IMR-90 (cell line): ENCODE measurements around the gene S100A13. TPM values are rescaled to one million over a fixed set of nuclear protein-coding genes. Genes with fewer than 3 reads are reported as not detected.

Experiments
- ATAC-seq: fragments of 200-7000 bp; cut with Tn5 transposase; 2 replicates; pipeline ENCODE4 v1.9.1; 2020; ENCODE audit warnings: low read depth, mild to moderate bottlenecking, moderate library complexity
- BruUV-seq: library from RNA; stranded (reverse); fragments of 400-500 nt; replicated peaks from 2 replicates; lab custom pipeline; 2021; lab: Mats Ljungman, UMichigan
- CTCF ChIA-PET: fragments of 300-600 bp; formaldehyde crosslinking; extraction: SDS; loops from one replicate; lab custom pipeline; 2021; ENCODE audit warnings: antibody characterized with exemption; lab: Yijun Ruan, JAX
- POLR2A ChIA-PET: fragments of 300-600 bp; sonication (Branson Sonifier 250); formaldehyde crosslinking; loops from one replicate; lab custom pipeline; 2022; ENCODE audit warnings: antibody characterized with exemption; ENCODE audit not compliant: unreplicated experiment; lab: Charles Lee
- DNase-seq: peaks from one replicate; pipeline ENCODE4 v3.0.0; 2013
- H2AFZ ChIP-seq: replicated peaks from 2 replicates; pipeline ENCODE3; 2013; ENCODE audit warnings: low read length, mild to moderate bottlenecking; ENCODE audit not compliant: poor library complexity
- H2AK5ac ChIP-seq: 2 replicates; pipeline ENCODE4 v1.6.1; 2013; ENCODE audit warnings: low read depth, low read length, inconsistent platforms
- H2AK9ac ChIP-seq: replicated peaks from 2 replicates; pipeline ENCODE3; 2013; ENCODE audit warnings: mild to moderate bottlenecking, low read depth, low read length, moderate library complexity; ENCODE audit not compliant: poor library complexity
- H2BK120ac ChIP-seq: 2 replicates; pipeline ENCODE4 v1.6.1; 2013; ENCODE audit warnings: low read depth, low read length, inconsistent platforms
- H2BK15ac ChIP-seq: 3 replicates; pipeline ENCODE4 v1.6.1; 2013; ENCODE audit warnings: low read depth, low read length, inconsistent platforms
- H2BK20ac ChIP-seq: 2 replicates; pipeline ENCODE4 v1.6.1; 2013; ENCODE audit warnings: low read depth, mild to moderate bottlenecking, inconsistent platforms, low read length, moderate library complexity
- H2BK5ac ChIP-seq: 2 replicates; pipeline ENCODE4 v1.6.1; 2013; ENCODE audit warnings: mild to moderate bottlenecking, low read depth, low read length, inconsistent platforms; ENCODE audit not compliant: poor library complexity, severe bottlenecking
- H3K14ac ChIP-seq: replicated peaks from 2 replicates; pipeline ENCODE4 v1.6.1; 2013; ENCODE audit warnings: low read depth, low read length, inconsistent platforms
- H3K18ac ChIP-seq: 2 replicates; pipeline ENCODE4 v1.6.1; 2013; ENCODE audit warnings: low read depth, low read length, control low read depth
- H3K23ac ChIP-seq: 2 replicates; pipeline ENCODE4 v1.6.1; 2013; ENCODE audit warnings: low read depth, low read length, inconsistent platforms
- H3K27ac ChIP-seq: 2 replicates; pipeline ENCODE4 v1.5.1; 2013; ENCODE audit warnings: mild to moderate bottlenecking, control low read depth, low read length; ENCODE audit not compliant: insufficient read depth
- H3K27me3 ChIP-seq: 2 replicates; pipeline ENCODE4 v1.6.1; 2013; ENCODE audit warnings: low read length; ENCODE audit not compliant: control insufficient read depth, insufficient read depth
- H3K36me3 ChIP-seq: 2 replicates; pipeline ENCODE4 v1.6.1; 2013; ENCODE audit warnings: low read length, mixed read lengths; ENCODE audit not compliant: control insufficient read depth, insufficient read depth
- H3K4ac ChIP-seq: 2 replicates; pipeline ENCODE4 v1.6.1; 2013; ENCODE audit warnings: low read depth, low read length, inconsistent platforms
- H3K4me1 ChIP-seq: 2 replicates; pipeline ENCODE4 v1.6.1; 2013; ENCODE audit warnings: low read length, mixed read lengths; ENCODE audit not compliant: control insufficient read depth, insufficient read depth
- H3K4me2 ChIP-seq: 2 replicates; pipeline ENCODE4 v1.6.1; 2013; ENCODE audit warnings: low read depth, mild to moderate bottlenecking, control low read depth, low read length, moderate library complexity
- H3K4me3 ChIP-seq: 2 replicates; pipeline ENCODE4 v1.5.1; 2013; ENCODE audit warnings: low read depth, mild to moderate bottlenecking, control low read depth, low read length, moderate library complexity; ENCODE audit not compliant: insufficient read depth
- H3K56ac ChIP-seq: 2 replicates; pipeline ENCODE4 v1.6.1; 2013; ENCODE audit warnings: low read length, inconsistent platforms; ENCODE audit not compliant: insufficient read depth; ENCODE audit errors: extremely low read depth
- H3K79me1 ChIP-seq, 2 experiments: 2 replicates each; pipeline ENCODE4 v1.6.1; 2013; ENCODE audit warnings: low read length in 2 of 2, inconsistent platforms in 1 of 2, low read depth in 1 of 2
- H3K9ac ChIP-seq: 2 replicates; pipeline ENCODE4 v1.6.1; 2013; ENCODE audit warnings: low read depth, low read length, control low read depth
- H3K9me1 ChIP-seq: 2 replicates; pipeline ENCODE4 v1.6.1; 2013; ENCODE audit warnings: low read length, inconsistent platforms; ENCODE audit not compliant: insufficient read depth
- H3K9me3 ChIP-seq: 2 replicates; pipeline ENCODE4 v1.6.1; 2013; ENCODE audit warnings: low read length; ENCODE audit not compliant: control insufficient read depth, insufficient read depth
- H4K20me1 ChIP-seq: 2 replicates; pipeline ENCODE4 v1.6.1; 2013; ENCODE audit warnings: low read length, inconsistent platforms; ENCODE audit not compliant: insufficient read depth
- H4K5ac ChIP-seq: 2 replicates; pipeline ENCODE4 v1.6.1; 2013; ENCODE audit warnings: mild to moderate bottlenecking, low read depth, low read length, control low read depth
- H4K8ac ChIP-seq, 2 experiments: 2 replicates each; pipeline ENCODE4 v1.6.1; 2013; ENCODE audit warnings: low read depth in 2 of 2, low read length in 2 of 2, control low read depth in 1 of 2, inconsistent platforms in 1 of 2
- H4K91ac ChIP-seq: 2 replicates; pipeline ENCODE4 v1.6.1; 2013; ENCODE audit warnings: low read depth, low read length, inconsistent platforms; ENCODE audit not compliant: insufficient read depth
- BHLHE40 ChIP-seq: fragments of 150-350 bp; IDR thresholded peaks from 2 replicates; pipeline ENCODE4 v1.6.1; 2016; ENCODE audit warnings: mild to moderate bottlenecking, low read depth, low read length
- CEBPB ChIP-seq: IDR thresholded peaks from 2 replicates; pipeline ENCODE4 v1.6.1; 2012; ENCODE audit warnings: low read depth, low read length, improper control_type of control experiment
- CHD1 ChIP-seq: IDR thresholded peaks from 2 replicates; pipeline ENCODE4 v1.6.1; 2012; ENCODE audit warnings: low read depth, low read length, improper control_type of control experiment
- FOS ChIP-seq: fragments of 150-350 bp; IDR thresholded peaks from 2 replicates; pipeline ENCODE4 v1.6.1; 2016; ENCODE audit warnings: low read depth, low read length
- MAFK ChIP-seq: IDR thresholded peaks from 2 replicates; pipeline ENCODE4 v1.6.1; 2012; ENCODE audit warnings: low read depth, low read length, improper control_type of control experiment
- MAZ ChIP-seq: IDR thresholded peaks from 2 replicates; pipeline ENCODE4 v1.6.1; 2012; ENCODE audit warnings: low read depth, mild to moderate bottlenecking, low read length, improper control_type of control experiment, moderate library complexity, borderline replicate concordance
- MXI1 ChIP-seq: IDR thresholded peaks from 2 replicates; pipeline ENCODE4 v1.6.1; 2012; ENCODE audit warnings: low read depth, mild to moderate bottlenecking, low read length, moderate library complexity, borderline replicate concordance
- NFE2L2 ChIP-seq: fragments of 150-350 bp; IDR thresholded peaks from 2 replicates; pipeline ENCODE4 v1.6.1; 2016; ENCODE audit warnings: low read depth, mild to moderate bottlenecking, low read length
- POLR2A ChIP-seq: IDR thresholded peaks from 2 replicates; pipeline ENCODE4 v1.6.1; 2012; ENCODE audit warnings: mild to moderate bottlenecking, low read depth, low read length
- RAD21 ChIP-seq: IDR thresholded peaks from 2 replicates; pipeline ENCODE4 v1.6.1; 2012; ENCODE audit warnings: low read length, improper control_type of control experiment
- RCOR1 ChIP-seq: IDR thresholded peaks from 2 replicates; pipeline ENCODE4 v1.6.1; 2012; ENCODE audit warnings: mild to moderate bottlenecking, low read length, improper control_type of control experiment; ENCODE audit not compliant: insufficient replicate concordance
- RFX5 ChIP-seq: IDR thresholded peaks from 2 replicates; pipeline ENCODE4 v1.8.0; 2012; ENCODE audit warnings: low read depth, mild to moderate bottlenecking, low read length, moderate library complexity
- SMC3 ChIP-seq: fragments of 150-350 bp; IDR thresholded peaks from 2 replicates; pipeline ENCODE4 v1.6.1; 2016; ENCODE audit warnings: low read depth, mild to moderate bottlenecking, antibody characterized with exemption, low read length, moderate library complexity
- WGBS, 2 experiments: methylation state at CpG; one replicate each; pipeline versions ENCODE4 v1.1.5 to v1.1.7; 2013; ENCODE audit warnings: missing lambda C conversion rate in 2 of 2; ENCODE audit not compliant: insufficient read length in 1 of 2; ENCODE audit errors: extremely low coverage in 2 of 2; 5-methylcytosine and 5-hydroxymethylcytosine counted together
- dilution Hi-C: fragments of 300-500 bp; cut with HindIII; formaldehyde crosslinking; loops from one replicate; pipeline ENCODE4 v1.14.3; 2018; ENCODE audit warnings: low sequenced_read_pairs; ENCODE audit not compliant: unreplicated experiment
- in situ Hi-C: fragments of 300-500 bp; cut with MboI; formaldehyde crosslinking; loops from 3 replicates; pipeline ENCODE4 v1.14.3; 2019; ENCODE audit warnings: low sequenced_read_pairs, inconsistent platforms, mixed read lengths
- intact Hi-C: fragments of 100-400 bp; cut with micrococcal nuclease; formaldehyde crosslinking; loops from 2 replicates; pipeline ENCODE4 v1.10.0; 2022
- polyA plus RNA-seq, 3 experiments: library from polyadenylated mRNA; depleted of rRNA; stranded (reverse); fragments of >200 nt; gene quantifications; 2 replicates each; pipeline ENCODE4 v1.2.3, GENCODE V29; 2012; ENCODE audit warnings: low replicate concordance in 1 of 3
- total RNA-seq: library from RNA; depleted of rRNA; stranded (reverse); fragments of >200 nt; gene quantifications from 2 replicates; pipeline ENCODE4 v1.2.3, GENCODE V29; 2012
- TF ChIP-seq, protein P1 (sequence below): fragments of 150-350 bp; IDR thresholded peaks from 2 replicates; pipeline ENCODE4 v1.6.1; 2017; ENCODE audit warnings: mild to moderate bottlenecking, antibody characterized with exemption, low read length, low read depth
- TF ChIP-seq, protein P2 (sequence below): fragments of 150-350 bp; IDR thresholded peaks from 2 replicates; pipeline ENCODE4 v1.6.1; 2016; ENCODE audit warnings: low read depth, mild to moderate bottlenecking, low read length, moderate library complexity, borderline replicate concordance
- TF ChIP-seq, protein P3 (sequence below): conservative IDR thresholded peaks from 2 replicates; pipeline ENCODE4 v1.5.1; 2012; ENCODE audit warnings: mild to moderate bottlenecking, low read depth, low read length, improper control_type of control experiment

The S100A13 gene
- total and polyA plus RNA-seq, 2 of the 4 experiments (the other 2 are of a cell fraction): 122 to 468 TPM

DNA sequence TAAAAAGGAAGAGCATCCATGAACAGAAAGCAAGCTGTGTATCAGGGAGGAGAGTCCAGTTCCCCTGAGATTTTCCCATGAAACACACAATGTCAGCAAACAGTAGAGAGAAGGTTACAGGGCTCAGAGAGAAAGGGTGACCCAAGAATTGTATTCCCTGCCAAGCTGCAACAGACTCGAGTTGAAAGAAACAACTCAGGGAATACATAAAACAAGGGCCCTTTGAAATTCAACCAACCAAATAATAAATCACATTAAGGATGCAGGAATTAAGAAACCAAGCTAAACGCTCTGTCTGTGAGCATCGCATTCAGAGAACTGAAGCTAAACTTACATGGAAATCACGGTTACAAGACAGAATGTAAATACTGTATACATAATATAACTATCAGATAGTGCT, 34.6 kb downstream of the S100A13 start:
- H2BK120ac ChIP-seq: no peak overlapping the region
- no peak overlapping the region for H4K5ac ChIP-seq
- no peak overlapping the region for H3K27ac ChIP-seq
- 0 out of 2 replicates have a peak overlapping the region, but pooled peaks have one; percentile 55 for H3K14ac ChIP-seq
- ChIA-PET POLR2A (no interaction called here), CTCF (interaction anchor here (0.8 to 1.1 kb wide), 2 partner anchors 20 to 35 kb away, joined by 3 read pairs; partner anchors contain the start of gene S100A13)
- no peak overlapping the region; the same call in 1 of the 2 replicates for H3K4me2 ChIP-seq
- no peak overlapping the region for H2BK5ac ChIP-seq
- BruUV-seq: no TSS peak
- no peak for DNase-seq
- H3K79me1 ChIP-seq: peaks cover 0 to 5% of the 10 kb centered on the region in 2 experiments; a peak in 2 of 4 replicates
- no peak overlapping the region for H2AK9ac ChIP-seq
- dilution Hi-C loops (no loop called here), intact Hi-C loops (no loop called here), in situ Hi-C loops (no loop called here)
- 0 out of 2 replicates have a peak, but pooled peaks cover 3% of the 10 kb centered on the region for H3K4me1 ChIP-seq
- no peak overlapping the region for H3K56ac ChIP-seq
- H4K20me1 ChIP-seq: no peaks in the 10 kb centered on the region
- no peaks in the 10 kb centered on the region for H3K9me3 ChIP-seq
- H2AFZ ChIP-seq: no peak overlapping the region
- H3K9me1 ChIP-seq: no peaks in the 10 kb centered on the region; the same call in 1 of the 2 replicates
- H3K23ac ChIP-seq: no peak overlapping the region
- H4K8ac ChIP-seq: no peak overlapping the region
- H2BK20ac ChIP-seq: no peak overlapping the region
- no peak overlapping the region; the same call in 1 of the 2 replicates for H3K9ac ChIP-seq
- H3K18ac ChIP-seq: no peak overlapping the region
- 0 out of 2 replicates have a peak, but pooled peaks have one; percentile 47 for ATAC-seq
- no peak overlapping the region for H4K91ac ChIP-seq
- 0% methylated on average over 1 of the region's 4 CpGs; no CpG with 5 or more reads in 1 of the 2 experiments for WGBS, 2 experiments
- H3K27me3 ChIP-seq: no peaks in the 10 kb centered on the region
- no peak overlapping the region for H2BK15ac ChIP-seq
- no peaks in the 10 kb centered on the region for H3K36me3 ChIP-seq
- no peak overlapping the region for H3K4me3 ChIP-seq
- no peak overlapping the region for H2AK5ac ChIP-seq
- H3K4ac ChIP-seq: no peak overlapping the region
- TF ChIP-seq NFE2L2: no peak
- no peak for TF ChIP-seq CEBPB
- no peak for TF ChIP-seq CHD1
- no peak for TF ChIP-seq MAZ
- TF ChIP-seq, protein P1, sequence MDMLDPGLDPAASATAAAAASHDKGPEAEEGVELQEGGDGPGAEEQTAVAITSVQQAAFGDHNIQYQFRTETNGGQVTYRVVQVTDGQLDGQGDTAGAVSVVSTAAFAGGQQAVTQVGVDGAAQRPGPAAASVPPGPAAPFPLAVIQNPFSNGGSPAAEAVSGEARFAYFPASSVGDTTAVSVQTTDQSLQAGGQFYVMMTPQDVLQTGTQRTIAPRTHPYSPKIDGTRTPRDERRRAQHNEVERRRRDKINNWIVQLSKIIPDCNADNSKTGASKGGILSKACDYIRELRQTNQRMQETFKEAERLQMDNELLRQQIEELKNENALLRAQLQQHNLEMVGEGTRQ: no peak
- no peak for TF ChIP-seq POLR2A
- TF ChIP-seq, protein P2, sequence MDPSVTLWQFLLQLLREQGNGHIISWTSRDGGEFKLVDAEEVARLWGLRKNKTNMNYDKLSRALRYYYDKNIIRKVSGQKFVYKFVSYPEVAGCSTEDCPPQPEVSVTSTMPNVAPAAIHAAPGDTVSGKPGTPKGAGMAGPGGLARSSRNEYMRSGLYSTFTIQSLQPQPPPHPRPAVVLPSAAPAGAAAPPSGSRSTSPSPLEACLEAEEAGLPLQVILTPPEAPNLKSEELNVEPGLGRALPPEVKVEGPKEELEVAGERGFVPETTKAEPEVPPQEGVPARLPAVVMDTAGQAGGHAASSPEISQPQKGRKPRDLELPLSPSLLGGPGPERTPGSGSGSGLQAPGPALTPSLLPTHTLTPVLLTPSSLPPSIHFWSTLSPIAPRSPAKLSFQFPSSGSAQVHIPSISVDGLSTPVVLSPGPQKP: no peak
- TF ChIP-seq MXI1: no peak
- TF ChIP-seq RAD21: no peak
- no peak for TF ChIP-seq SMC3
- no peak for TF ChIP-seq FOS
- no peak for TF ChIP-seq BHLHE40
- TF ChIP-seq, protein P3, sequence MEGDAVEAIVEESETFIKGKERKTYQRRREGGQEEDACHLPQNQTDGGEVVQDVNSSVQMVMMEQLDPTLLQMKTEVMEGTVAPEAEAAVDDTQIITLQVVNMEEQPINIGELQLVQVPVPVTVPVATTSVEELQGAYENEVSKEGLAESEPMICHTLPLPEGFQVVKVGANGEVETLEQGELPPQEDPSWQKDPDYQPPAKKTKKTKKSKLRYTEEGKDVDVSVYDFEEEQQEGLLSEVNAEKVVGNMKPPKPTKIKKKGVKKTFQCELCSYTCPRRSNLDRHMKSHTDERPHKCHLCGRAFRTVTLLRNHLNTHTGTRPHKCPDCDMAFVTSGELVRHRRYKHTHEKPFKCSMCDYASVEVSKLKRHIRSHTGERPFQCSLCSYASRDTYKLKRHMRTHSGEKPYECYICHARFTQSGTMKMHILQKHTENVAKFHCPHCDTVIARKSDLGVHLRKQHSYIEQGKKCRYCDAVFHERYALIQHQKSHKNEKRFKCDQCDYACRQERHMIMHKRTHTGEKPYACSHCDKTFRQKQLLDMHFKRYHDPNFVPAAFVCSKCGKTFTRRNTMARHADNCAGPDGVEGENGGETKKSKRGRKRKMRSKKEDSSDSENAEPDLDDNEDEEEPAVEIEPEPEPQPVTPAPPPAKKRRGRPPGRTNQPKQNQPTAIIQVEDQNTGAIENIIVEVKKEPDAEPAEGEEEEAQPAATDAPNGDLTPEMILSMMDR: no peak
- no peak for TF ChIP-seq MAFK
- no peak for TF ChIP-seq RCOR1
- TF ChIP-seq RFX5: no peak
